ENCODE results near the gene SMTNL2.
"Not testable (repeated sequence)": the region's sequence is repeated elsewhere in the genome, so short reads cannot be mapped to it uniquely, and the experiment has no call there.

SMTNL2 gene

GRCh38 chr17:4562015-4562969 lies 22.0 kb upstream of the SMTNL2 start:
- no peak for DNase-seq

GRCh38 chr17:4565209-4566141 lies 18.9 kb upstream of the SMTNL2 start:
- peak; percentile 34 for DNase-seq

DNA sequence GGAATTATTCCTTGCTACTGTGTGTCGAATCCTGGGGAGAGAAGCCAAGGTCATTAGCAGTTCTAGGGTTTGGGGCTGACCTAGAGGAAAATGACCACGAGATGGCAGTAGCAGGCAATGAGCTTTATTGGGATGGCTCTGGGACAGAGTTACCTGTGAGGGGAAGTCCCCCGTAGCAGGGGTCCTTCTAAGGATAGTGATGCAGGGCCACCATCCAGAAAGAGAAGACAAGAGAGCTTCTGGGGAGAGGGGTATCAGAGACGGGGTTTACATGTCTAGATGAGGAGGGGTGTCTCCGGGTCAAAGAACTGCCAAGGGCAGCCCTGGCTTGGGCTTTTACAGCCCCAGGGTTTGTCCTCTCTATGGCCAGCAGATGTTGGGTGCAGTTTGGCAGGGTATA lies 17.5 kb upstream of the SMTNL2 start:
- no peak for DNase-seq

- DNase-seq, result no peak
These were observed 14.7 kb upstream of the SMTNL2 start for GRCh38 chr17:4569591-4569990.

DNA sequence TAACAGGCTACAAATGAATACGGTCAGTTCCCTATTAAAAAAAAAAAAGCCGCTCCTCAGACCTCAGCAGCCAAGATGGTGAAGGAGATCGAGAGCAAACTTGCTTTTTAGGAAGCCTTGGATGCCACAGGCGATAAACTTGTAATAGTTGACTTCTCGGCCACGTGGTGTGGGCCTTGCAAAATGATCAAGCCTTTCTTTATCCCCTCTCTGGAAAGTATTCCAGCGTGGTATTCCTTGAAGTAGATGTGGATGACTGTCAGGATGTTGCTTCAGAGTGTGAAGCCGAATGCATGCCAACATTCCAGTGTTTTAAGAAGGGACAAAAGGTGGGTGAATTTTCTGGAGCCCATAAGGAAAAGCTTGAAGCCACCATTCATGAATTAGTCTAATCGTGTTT lies 12.2 kb upstream of the SMTNL2 start:
- DNase-seq, result no peak

- no peak for DNase-seq
These were observed 11.2 kb upstream of the SMTNL2 start for GRCh38 chr17:4573115-4573514.

DNA sequence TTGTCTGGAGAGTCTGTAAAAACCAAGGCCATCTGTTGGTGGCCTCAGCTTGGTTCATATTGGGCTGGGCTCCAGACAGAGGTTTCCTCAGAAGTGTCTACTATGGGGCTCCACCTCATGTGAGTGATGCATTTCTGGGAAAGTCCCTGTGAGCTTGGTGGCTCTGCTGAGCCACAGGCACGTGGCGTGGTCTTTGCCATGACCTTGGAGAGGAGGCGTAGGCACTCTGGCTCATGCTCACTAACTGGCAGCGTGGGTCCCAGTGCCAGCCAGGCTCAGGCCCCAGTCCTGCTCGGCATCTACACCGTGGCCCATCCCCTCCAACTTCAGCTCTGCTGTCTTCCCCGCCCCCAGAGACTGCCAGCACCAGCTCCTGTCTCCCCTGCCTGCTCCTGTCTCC lies 10.7 kb upstream of the SMTNL2 start:
- peak; percentile 60 for DNase-seq

- no peak for DNase-seq
These were observed 9.8 kb upstream of the SMTNL2 start for GRCh38 chr17:4574448-4575045.

GRCh38 chr17:4576161-4576558 lies 8.2 kb upstream of the SMTNL2 start:
- DNase-seq, result no peak

GRCh38 chr17:4576729-4577322 lies 7.5 kb upstream of the SMTNL2 start:
- no peak for DNase-seq

DNA sequence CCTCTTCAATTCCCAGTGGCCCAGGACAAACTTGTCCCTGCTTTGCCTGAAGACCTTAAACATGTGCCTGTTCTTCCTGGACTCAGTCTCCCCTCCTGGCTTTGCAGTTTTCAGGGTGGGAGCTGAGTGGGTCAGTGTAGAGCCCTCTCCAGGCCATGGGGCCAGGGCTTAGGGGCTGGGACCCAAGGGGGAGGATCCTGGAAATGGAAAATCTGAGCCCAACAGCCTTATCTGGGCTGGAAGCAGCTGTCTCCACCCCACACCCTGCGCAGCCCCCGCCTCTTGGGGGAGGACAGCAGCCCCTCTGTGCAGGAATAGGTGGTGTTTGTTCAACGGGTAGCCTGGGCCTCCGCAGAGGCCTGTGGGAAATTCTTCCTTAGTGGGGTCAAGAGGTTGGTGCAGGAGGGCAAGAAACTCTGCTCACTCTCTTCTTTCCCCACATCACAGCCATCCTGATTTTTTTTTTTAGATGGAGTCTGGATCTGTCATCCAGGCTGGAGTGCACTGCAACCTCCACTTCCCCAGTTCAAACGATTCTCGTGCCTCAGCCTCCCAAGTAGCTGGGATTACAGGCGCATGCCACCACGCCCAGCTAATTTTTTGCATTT lies 6.8 kb upstream of the SMTNL2 start:
- no peak for DNase-seq

- not testable (repeated sequence) for DNase-seq
These were observed 6.0 kb upstream of the SMTNL2 start for GRCh38 chr17:4578349-4578748.

- no peak for DNase-seq
These were observed 4.7 kb upstream of the SMTNL2 start for GRCh38 chr17:4579678-4580077.

- DNase-seq, result no peak
These were observed 4.0 kb upstream of the SMTNL2 start for GRCh38 chr17:4580291-4580690.

DNA sequence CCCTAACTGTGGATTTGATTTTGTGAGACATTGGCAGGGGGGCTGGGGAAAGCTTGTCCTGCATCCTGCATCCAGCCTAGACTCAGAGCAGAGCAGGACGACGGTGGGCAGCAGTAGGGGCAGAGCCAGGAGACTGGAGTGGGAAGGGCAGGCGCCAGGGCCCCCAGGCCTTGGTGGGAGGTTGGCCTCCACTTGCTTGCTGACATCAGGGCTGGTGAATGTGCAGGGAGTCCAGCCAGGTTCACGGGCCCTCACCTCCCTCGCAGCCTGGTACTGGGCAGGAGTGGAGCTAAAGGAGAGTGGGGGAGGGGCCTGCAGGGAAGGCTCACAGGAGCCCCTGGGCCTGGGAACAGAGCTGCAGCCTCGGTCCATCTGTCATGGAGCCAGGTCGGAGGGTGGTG lies 2.2 kb upstream of the SMTNL2 start:
- DNase-seq, result no peak

DNA sequence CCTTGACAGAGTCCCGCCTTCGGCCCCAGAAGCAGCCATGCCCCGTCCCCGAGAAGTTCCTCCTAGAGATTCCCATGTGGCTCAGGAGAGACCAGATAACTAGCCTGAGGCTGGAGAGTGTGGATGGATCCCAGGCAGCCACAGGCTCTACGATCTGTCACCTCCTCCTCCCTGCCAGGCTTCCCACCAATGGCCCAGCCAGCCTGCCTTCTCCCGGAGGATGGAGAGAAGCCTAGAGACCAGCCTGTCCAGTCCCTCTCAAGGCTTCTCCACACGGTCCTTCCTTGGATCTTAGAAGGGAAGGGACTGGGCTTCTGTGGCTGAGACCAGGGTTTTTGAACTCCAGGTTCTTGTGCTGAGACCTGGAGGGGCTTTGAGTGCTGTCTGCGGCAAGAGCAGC lies 1.6 kb upstream of the SMTNL2 start:
- DNase-seq, result no peak

- DNase-seq, result no peak
These were observed 1.1 kb upstream of the SMTNL2 start for GRCh38 chr17:4583206-4583605.

DNA sequence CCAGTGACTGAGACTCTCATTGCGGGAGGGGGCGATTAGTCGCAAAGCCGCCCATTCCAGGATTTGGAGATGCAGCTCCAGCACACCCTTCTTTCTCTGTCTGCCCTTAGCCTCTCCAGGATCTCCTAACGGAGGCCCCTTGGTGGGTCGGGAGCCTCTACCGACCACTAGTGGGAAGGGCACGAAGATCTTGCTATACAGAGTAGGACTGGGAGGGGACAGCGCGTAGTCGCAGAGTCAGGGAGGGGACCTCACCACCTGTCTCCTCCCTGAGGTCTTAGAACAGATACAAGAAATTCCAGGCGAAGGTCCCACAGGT lies 588 bp upstream of the SMTNL2 start:
- DNase-seq, result no peak

GRCh38 chr17:4584917-4585637 lies 748 bp downstream of the SMTNL2 start:
- no peak for DNase-seq

DNA sequence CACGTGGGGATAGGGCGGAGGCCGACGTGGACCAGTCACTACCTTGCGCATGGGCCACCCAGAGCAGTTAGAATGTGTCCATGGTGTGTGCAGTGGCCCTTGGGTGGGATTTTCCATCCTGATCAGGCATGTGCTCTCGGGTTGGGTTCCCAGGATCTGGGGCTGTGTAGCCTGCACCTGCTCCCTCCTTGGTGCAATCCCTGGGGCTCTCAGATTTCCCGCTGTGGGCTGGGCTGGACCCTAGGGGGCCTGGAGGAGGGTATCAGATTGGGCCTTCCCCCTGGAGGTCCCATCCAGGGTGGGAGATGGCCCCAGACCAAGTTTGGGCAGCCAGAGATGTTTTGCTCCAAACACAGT lies 1.3 kb downstream of the SMTNL2 start:
- no peak for DNase-seq

DNA sequence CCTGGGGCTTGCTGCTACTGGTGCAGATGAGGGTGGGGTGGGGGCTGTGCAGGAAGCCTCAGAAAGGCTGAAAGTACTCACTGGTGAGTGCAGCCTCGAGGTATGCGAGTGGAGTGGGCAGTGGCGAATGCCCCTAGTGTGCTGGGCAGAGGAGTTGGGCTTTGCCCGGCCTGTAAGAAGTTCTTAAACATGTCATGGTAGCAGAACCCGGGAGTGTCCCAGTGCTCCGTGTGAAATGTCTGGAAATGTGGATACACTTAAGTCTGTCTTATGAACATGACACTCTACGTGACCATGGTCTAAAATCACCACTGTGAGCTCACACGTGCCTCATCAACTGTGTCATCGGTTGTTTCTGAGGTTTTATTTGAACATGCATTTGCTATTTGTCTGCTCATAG lies 1.7 kb downstream of the SMTNL2 start:
- DNase-seq, result no peak

- no peak for DNase-seq
These were observed 2.9 kb downstream of the SMTNL2 start for GRCh38 chr17:4587195-4587594.
